GM12801 (cell line): Measurements from ENCODE around the gene TADA2A.

ENCODE experiments used
- TF ChIP-seq, protein P1 (sequence below): IDR thresholded peaks from one replicate; pipeline ENCODE4 v1.5.1; 2011; ENCODE audit warnings: control low read depth; ENCODE audit not compliant: insufficient read length; ENCODE audit errors: extremely low read depth

The TADA2A gene, protein sequence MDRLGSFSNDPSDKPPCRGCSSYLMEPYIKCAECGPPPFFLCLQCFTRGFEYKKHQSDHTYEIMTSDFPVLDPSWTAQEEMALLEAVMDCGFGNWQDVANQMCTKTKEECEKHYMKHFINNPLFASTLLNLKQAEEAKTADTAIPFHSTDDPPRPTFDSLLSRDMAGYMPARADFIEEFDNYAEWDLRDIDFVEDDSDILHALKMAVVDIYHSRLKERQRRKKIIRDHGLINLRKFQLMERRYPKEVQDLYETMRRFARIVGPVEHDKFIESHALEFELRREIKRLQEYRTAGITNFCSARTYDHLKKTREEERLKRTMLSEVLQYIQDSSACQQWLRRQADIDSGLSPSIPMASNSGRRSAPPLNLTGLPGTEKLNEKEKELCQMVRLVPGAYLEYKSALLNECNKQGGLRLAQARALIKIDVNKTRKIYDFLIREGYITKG

DNA sequence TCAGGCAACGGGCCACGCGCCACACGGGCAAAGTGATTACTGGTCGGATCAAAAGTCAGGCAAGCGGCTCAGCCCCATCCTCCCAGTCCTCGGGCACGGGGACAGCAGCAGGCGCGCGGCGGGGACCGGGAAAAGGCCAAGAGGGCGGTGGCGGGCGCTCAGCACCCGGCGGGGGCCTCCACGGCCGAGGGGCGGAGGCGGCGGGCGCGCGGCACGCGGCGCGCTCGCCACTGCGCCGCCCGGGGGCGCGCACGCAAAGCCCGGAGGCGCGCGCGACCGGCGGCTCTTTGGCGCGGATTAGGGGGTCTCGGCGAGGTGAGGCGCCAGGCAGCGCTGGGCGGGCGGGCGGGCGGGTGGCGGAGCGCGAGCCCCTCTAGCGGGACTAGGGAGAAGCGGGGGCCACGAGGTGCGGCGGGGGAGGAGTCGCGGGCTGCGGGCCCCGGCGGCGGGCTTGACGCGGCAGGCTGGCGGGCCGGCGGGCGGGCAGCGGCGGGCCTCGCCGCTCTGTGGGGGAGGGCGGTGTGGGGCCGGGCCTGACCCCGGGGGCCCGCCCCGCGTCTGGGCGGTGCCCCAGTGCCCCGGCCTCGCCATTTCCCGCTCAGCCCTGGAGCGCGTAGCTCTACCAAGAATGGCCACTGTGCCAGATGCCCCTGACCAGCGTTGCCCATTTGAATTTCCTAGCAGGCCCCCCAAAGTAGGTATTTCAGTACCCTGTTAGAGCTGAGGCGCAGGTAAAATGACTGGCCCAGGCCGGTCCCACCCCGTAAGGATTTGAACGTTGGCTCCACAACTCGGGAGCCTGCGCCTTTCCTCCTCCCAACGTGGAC is at the start of gene TADA2A, which contains the start of gene ACACA:
Gene TADA2A, plus strand, starts transcription at position 252 of the 827 bp plus-strand sequence. CDS start 4,480 bp downstream, outside the sequence.
Gene ACACA, minus strand, starts transcription at position 202 of the 827 bp plus-strand sequence. CDS start 537 bp downstream, outside the sequence.
- TF ChIP-seq, protein P1, sequence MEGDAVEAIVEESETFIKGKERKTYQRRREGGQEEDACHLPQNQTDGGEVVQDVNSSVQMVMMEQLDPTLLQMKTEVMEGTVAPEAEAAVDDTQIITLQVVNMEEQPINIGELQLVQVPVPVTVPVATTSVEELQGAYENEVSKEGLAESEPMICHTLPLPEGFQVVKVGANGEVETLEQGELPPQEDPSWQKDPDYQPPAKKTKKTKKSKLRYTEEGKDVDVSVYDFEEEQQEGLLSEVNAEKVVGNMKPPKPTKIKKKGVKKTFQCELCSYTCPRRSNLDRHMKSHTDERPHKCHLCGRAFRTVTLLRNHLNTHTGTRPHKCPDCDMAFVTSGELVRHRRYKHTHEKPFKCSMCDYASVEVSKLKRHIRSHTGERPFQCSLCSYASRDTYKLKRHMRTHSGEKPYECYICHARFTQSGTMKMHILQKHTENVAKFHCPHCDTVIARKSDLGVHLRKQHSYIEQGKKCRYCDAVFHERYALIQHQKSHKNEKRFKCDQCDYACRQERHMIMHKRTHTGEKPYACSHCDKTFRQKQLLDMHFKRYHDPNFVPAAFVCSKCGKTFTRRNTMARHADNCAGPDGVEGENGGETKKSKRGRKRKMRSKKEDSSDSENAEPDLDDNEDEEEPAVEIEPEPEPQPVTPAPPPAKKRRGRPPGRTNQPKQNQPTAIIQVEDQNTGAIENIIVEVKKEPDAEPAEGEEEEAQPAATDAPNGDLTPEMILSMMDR: no peak

DNA sequence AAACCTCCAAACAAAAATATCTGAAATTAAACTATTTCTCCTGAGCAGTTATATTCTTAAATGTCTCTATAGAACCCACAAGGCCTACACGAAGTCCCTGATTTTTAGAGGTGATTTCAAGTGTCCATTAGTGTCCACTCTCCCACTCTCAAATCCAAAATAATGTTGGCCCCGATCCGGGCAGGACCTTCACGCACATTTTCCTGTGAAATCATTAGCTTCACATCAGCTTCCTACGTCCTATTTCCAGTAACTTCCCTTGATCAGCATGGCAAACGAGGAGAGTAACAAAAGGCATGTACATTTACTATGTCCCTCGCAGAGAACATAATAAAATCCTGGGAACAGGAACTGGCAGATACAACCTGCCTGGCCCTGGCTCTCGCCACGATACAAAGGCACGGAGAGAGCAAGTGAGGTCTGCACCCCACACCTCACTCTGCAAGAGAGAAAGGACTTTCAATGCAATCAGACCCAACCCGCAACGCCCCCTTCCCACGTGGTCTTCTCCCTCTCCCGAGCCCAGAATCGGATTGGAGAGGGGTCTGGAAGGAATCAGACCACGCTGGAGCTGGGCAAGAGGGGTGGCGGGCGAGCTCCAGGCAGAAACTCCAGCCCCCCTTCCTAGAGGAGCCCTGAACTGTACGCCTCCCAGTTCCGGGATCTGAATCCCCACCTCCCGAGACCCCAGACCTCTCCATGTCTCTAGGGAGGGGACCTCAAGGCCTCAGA is 48.4 kb upstream of the TADA2A start:
- TF ChIP-seq, protein P1: no peak

DNA sequence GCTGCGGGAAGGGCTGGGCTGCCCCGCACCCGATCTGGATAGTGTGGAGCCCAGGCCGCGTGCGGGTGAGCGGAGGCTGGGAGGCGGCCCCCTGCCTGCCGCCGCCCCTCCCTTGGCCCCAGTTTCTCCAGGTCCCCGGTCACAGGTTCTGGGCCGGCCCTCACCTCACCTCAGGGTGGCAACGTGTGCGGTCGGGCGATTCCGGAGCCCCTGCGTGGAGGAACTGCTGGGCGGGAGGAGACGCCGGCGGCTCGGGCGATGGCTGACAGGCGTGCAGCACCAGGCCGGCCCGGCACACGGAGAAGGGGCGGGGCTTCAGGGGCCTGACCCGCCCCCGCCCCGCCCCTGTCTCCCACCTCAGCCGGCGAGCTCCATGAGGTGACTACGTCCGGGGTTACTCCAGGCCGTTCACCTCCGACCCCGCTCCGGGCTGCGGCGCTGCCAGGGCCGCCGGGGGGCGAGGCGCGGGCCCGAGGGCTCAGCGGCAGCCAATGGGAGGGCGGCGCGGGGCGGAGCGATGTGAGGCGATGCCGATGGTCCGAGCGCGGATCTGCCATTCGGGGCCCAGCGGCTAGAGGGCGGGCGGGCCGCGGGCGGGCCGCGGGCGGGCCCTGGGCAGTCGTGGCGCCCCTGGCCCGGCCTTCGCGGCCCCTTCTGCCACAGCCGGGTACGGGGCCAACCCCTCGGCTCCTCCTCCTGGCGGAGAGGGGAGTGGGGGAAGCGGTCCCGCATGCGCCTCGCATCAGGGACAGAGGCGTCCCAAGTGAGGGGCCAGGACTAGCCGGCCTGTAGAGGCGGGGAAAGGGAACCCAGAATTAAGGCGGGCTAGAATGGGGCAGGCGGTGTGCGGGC is 47.6 kb upstream of the TADA2A start:
- TF ChIP-seq, protein P1: no peak

DNA sequence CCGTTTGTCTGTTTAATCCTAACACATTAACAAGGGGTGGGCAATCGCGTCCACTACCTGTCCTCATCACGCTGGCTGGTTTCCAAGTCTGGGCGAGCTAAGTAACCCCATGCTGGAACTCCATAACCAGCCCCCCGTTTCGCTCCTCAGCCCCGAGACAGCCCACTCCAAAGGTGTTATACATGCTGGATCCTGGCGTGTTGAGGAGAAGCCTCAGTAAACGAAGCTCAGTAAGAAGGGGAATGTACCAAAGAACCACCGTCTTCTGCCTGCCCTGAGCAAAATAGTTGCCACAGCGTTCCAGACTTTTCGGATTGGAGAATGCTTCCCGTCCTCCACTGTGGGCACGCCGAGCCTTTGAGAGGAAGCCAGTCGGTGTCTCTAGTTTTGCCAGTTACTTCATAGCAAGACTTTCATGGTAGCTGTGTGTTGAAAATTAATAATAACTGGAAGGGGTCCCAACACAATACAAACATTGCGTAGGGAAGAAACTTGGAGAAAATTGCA is 47.0 kb upstream of the TADA2A start:
- TF ChIP-seq, protein P1: no peak

DNA sequence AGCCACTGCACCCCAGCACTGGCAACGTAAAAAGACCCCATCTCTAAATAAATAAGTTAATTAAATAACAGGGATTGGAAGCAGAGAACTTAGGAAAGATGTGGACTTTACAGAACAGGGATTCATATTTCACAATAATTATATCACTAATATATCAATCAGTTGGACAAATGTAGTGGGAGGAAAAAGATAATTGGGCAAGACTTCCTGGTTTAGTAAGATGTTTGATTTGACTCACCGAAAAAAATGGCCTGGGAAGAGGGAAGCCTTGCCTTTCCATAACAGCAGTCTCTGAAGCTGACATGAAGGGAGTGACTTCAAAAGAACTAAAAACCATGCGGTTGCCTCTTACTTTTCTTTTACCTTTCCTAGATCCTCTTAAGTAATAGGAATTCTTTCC is 46.1 kb upstream of the TADA2A start:
- TF ChIP-seq, protein P1: no peak

DNA sequence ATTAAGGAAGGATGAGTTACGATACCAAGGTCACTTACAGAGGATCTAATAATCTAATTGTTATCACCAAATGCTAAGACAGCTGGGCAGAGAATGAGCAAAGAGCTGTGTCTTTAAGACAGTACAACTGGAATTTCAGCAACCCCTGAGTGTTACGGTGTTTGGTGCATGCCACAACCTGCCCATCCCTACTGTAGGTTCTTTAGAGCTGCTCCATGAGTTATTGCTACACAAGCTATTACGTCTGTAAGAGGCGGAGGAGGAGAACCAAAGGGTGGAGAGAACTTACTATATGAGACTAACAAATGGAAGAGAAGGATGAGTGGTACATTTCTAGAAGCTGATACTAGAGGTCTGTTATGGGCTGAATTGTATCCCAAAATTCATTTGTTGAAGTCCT is 45.1 kb upstream of the TADA2A start:
- TF ChIP-seq, protein P1: no peak
